ENCODE results near the gene ANP32A. TPM values are rescaled to one million over a fixed set of nuclear protein-coding genes. Genes with fewer than 3 reads are reported as not detected.
A peak's percentile ranks its signal among the peaks of the same experiment; 100 is the strongest.

Gene ANP32A
- total and polyA plus RNA-seq, 9 of the 15 experiments (the other 6 are each of a cell fraction or from before 2014, with no cell fraction given), result 13.2 to 656 (median 210) TPM

DNA sequence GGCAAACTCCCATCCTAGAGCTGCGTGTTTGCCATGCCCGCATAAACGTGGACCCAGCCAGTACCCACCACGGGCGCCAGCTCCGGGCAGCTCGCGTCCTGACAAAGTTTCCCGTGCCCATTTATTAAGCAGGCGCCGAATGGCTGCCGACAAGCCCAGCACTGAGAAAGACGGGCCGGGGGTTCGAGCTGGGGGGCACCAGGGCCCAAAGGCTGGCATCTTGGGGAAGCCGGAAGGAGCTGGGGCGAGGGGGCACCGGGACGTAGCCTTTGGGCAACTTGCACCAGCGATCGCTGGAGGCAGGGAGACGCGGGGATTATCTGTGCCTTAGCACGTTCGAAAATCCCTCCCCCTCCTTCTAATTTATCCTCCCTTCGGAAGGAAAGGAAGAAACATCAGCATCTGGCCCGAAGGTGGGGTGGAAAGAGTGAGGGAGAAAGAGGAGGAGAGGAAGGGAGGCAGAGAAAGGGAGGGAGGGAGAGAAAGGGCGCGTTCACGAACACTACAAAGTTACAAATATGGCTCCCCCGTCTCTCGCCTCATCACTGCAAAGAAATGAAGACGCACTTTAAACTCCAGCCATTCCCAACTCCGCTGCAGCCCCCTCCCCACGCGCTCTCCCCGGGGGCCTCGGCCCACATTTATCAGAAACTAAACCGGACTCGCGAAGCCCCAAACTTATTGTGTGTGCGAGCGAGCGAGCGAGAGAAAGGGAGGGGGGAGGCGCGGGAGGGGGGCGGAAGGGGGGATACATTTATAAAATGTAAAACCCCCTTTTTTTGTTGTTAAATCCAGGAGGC is 1.0 kb downstream of the ANP32A start (continued):
- TF ChIP-seq, protein P1, sequence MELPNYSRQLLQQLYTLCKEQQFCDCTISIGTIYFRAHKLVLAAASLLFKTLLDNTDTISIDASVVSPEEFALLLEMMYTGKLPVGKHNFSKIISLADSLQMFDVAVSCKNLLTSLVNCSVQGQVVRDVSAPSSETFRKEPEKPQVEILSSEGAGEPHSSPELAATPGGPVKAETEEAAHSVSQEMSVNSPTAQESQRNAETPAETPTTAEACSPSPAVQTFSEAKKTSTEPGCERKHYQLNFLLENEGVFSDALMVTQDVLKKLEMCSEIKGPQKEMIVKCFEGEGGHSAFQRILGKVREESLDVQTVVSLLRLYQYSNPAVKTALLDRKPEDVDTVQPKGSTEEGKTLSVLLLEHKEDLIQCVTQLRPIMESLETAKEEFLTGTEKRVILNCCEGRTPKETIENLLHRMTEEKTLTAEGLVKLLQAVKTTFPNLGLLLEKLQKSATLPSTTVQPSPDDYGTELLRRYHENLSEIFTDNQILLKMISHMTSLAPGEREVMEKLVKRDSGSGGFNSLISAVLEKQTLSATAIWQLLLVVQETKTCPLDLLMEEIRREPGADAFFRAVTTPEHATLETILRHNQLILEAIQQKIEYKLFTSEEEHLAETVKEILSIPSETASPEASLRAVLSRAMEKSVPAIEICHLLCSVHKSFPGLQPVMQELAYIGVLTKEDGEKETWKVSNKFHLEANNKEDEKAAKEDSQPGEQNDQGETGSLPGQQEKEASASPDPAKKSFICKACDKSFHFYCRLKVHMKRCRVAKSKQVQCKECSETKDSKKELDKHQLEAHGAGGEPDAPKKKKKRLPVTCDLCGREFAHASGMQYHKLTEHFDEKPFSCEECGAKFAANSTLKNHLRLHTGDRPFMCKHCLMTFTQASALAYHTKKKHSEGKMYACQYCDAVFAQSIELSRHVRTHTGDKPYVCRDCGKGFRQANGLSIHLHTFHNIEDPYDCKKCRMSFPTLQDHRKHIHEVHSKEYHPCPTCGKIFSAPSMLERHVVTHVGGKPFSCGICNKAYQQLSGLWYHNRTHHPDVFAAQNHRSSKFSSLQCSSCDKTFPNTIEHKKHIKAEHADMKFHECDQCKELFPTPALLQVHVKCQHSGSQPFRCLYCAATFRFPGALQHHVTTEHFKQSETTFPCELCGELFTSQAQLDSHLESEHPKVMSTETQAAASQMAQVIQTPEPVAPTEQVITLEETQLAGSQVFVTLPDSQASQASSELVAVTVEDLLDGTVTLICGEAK (IDR thresholded peaks at IDR 0.05), result 0 out of 2 replicates have a peak, but pooled peaks have one; percentile 15
- TF ChIP-seq, protein P1 (CRISPR knock-in tag; IDR thresholded peaks at IDR 0.05), result no peak
- TF ChIP-seq ARID3B (CRISPR knock-in tag; IDR thresholded peaks at IDR 0.05; ENCODE audit: borderline replicate concordance), result 0 out of 2 replicates have a peak, but pooled peaks have one; percentile 45

Measured in K562 (cell line).